T-helper 2 cell treated with Interferon-gamma antibody and Interleukin-4, amounts not matched to agents 100 ng/mL and 5 ng/mL, for 36 hours (primary cell): ENCODE measurements around the gene CSPG5. TPM values are rescaled to one million over a fixed set of nuclear protein-coding genes. Genes with fewer than 3 reads are reported as not detected.

Experiments
- total RNA-seq: library from RNA; stranded (reverse); gene quantifications from 2 replicates; pipeline ENCODE4 v1.2.3, GENCODE V29; 2022

Gene CSPG5
- total RNA-seq, 1 donor from 2014 or later: 0.64 TPM

Other genes with a start within 250 kb of the CSPG5 start
- 32.7 and 35.2 TPM in 2 replicates for gene PTPN23, start 197.8 kb downstream of the CSPG5 start, total RNA-seq
- gene SCAP, start 102.9 kb downstream of the CSPG5 start, total RNA-seq: 76.6 and 77.1 TPM in 2 replicates
- gene ELP6, start 65.2 kb downstream of the CSPG5 start, total RNA-seq: 48.6 and 51.2 TPM in 2 replicates
- gene SMARCC1, start 203.0 kb upstream of the CSPG5 start, total RNA-seq: 116 TPM in 2 replicates
- 89.9 and 90.5 TPM in 2 replicates for gene DHX30, start 224.3 kb upstream of the CSPG5 start, total RNA-seq